GM18868 (cell line): ENCODE measurements around the gene CENPP.
A peak's percentile ranks its signal among the peaks of the same experiment; 100 is the strongest.

Source experiments
- ATAC-seq: cut with Tn5 transposase; IDR thresholded peaks from one replicate; pipeline ENCODE4 v1.9.1; 2021; ENCODE audit warnings: mild to moderate bottlenecking, moderate library complexity; ENCODE audit not compliant: unreplicated experiment

The CENPP gene

DNA sequence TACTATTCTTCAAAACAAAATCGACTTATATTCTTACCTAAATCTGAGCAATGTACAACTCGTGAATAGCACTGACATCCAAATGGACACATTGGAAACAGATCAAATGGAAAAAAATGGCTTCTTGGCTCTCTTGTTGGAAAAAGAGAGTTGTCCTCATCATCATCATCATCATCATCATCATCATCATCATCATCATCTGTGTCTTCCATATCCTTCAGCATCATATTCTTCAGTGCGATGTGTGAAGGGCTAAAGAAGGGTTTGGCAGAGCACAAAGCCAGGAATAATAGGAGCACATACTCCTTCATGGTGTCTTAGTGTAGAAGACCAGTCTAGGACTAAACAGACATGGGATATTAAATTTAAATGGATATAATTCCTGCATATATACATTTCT, 148.8 kb downstream of the CENPP start:
- no peak for ATAC-seq

DNA sequence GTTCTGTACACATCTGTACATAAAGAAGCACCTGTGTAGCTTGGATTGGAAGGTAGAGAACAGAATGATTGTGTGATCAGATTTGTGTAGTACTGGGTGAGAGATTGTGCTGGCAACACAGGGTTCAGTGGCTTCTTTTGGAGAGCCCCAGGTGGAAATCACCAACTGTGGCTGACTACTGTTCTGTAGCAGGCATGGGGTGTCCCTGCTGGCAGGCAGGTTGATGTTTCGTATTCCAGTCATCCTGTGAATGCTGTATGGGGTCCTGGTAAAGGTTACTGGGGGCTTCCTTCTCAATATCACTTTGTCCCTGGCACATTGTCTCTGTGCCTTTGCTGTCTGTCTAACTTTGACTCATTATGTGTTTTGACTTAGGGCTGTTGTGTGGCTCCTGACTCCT, 151.2 kb downstream of the CENPP start:
- ATAC-seq: peak; percentile 85

DNA sequence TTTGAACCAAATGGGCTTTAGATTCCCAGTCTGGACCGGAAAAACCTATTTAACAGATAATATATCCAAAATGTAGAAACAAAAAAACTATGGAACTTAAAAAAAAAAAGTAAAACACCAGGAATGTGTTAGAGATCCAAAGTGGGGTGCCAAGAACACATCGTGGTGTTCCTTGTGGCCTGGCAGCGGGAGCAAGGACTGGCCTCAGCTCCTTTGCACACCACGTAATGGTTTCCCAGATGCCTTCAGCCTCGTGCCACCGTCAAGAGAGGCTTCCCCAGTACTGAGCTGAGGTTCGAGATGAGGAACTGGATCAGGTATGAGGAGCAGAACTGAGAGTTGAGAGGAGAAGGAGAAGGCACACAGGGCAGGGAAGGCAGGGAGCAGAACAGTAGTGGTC, 153.0 kb downstream of the CENPP start:
- no peak for ATAC-seq

DNA sequence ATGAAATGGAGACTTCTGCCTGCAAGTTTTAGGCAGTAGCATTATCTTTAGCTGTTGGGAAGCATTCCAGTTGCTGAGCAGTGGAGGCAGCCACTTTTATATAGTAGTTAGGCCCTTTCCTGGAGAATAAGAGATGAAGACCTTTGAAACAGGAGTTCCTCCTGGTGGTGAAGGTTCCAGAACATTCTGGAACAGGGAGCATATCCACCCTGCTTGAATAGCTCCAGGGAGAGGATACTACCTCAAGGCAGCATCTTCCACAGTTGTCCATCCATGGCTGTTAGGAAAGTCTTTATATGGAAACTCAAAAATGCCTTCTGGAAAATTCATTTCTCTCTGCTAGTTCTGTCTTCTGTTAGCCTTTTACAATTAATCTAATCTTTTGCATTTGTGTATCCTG, 153.6 kb downstream of the CENPP start:
- no peak for ATAC-seq

DNA sequence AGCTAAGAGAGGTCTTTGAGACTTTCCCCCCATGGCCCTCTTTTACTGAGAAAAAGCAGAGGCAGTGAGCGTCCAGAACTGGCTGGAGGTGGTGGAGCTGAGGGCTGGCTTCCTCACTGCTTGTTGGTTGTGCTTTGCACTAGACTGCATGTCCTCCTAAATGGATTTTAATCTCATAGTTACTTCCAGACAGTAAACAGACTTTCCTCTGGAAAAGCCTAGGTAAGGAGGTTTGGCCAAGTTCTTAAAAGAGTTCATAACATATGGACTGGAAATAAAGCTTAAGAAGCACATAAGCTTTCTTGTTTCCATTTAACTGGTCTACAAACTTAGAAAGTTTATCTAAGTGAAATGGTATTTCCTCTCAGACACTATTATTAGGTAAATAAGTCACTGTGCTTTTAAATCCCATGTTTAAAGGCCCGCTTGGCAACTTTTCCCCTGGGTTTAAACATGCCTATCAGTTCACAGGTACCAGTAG, 154.6 kb downstream of the CENPP start:
- no peak for ATAC-seq

DNA sequence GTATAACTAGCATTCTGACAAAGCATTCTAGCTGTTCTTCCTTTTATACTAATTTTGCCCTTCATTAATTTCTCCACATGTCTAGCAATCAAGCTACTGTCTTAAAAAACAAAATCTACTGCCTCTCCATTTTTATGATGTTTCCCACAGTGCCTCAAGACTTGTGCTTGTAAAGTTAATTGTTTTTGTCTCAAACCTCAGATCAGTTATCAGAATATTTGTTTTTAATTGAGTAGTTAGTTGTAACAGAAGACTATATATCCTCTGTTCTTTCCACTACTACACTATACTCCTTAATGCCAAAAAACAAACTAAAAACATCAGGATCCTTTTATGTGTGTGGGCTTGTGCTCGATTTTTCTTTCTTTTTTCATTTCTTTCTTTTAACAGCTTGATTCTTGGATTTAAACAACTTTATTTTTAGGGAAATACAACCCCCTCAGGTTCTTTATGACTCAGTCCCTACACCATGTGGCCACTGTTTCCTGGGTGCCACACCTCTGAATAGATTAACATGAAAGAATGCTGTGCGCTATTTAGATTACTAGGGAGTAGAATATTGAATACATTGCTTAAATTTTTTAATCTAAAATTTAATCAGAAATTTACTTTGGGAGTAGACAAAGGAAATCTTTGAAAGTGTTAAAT, 155.4 kb downstream of the CENPP start:
- peak; percentile 61 for ATAC-seq

DNA sequence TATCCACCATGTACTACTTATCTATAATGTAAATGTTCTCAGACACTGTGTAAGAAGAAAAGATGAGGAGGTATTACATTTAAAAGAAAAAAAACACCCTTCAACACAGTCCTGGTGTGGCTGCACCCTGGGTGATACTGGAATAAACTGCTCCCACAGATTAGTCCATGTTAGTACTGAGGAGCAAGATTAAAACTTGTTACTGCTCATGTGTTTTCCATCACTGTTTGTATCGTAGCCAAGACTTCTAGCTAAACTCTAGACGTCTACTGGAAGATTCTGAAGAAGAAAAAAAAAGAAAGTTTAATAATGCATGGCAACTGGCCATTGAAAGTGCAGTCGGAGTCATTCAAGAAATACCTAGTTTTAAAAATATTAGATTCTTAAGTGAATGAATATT, 156.6 kb downstream of the CENPP start, which contains the start of gene ASPN:
Gene ASPN, minus strand, starts transcription at position 178 of the 400 bp plus-strand sequence.
- no peak for ATAC-seq

DNA sequence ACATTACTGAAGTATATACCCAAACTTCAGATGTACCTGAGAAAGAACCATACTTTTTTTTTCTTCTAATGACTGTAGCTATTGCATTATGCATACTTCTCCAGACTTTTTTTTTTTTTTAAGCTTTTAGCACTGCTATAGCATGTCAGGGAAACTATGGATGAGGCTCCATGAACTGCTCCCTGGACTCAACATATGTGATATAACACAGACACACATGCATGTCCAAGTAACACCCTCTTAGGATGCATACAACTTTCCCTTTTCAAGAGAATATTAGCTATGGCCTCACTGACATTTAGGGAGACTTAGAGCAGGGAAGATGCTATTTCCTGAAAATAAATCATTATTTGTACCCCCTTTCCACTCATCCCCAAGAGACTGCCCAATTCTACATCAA, 157.1 kb downstream of the CENPP start:
- no peak for ATAC-seq

DNA sequence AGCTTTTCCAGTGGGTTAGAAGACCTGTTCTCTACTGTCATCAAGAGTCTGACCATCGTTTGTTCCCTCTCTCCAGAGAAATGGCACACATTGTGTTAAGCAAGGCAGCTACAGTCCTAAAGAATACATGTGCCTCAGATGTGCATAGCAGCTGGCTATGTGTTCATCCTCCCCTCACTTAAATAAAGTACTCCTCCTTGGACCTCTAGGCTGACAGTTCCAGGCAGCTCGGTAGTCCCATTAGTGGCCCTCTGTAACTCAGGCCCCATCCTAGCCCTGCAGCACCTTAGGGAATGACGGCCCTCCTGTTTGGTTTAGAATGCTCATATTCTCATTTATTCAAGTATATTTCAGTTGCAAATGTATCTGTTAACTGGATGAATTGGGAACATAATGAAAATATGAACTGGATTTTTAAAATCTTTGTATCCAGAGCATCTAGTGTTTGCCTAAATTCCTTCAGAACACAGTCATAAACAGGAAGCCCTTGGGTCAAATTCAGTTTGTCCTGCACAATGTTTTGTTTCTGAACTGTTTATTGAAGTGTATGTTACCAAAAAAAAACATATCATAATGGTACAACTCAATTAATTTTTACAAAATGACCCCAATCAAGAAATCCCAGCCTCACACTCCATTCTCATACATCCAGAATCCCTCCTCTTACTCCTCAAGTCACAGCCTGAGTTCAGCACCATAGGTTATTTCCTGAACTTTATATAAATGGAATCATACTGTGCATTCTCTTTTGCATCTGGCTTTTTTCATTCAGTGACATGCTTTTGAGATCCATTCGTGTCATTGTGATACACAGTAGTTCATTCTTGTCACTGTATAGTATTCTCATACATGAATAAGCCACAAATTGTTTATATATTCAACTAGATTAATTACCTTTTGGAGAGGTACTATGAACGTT, 158.1 kb downstream of the CENPP start:
- no peak for ATAC-seq

DNA sequence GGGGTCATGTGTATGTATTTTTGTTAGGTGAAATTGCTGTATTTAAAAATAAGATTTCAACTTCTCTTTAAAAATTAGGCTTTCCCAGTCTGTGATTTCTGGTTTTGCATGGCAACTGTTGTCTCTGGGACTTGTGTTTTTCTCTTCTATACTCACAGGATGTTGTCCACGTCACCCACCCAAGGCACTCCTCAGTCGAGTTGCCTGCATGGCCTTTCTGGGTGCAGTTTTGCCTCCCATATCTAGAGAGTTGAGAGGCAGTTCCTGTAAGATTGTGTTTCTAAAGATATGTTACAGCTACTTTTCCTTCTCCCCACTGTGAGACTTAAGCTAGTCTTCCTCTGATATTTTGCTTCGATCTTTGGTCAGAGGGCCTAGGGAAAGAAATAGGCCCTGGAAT, 158.8 kb downstream of the CENPP start:
- ATAC-seq: no peak

DNA sequence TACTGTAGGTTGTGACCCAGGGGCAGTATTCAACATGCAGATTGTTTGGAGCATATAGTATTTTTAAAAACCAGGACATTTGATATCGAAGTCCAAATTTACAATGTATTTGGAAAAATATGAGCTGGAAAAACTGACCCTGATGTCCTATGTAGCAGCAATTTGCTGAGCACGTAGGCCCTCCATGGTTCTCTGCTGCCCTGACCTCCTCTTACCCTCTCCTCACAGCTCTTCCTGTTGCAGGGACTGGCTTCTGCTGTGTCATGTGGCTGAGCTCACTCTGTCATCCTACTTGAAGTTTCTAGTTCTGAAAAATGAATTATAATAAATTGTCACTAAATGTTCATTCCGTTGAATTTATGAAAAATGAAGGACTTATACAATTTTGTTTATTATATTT, 160.6 kb downstream of the CENPP start:
- no peak for ATAC-seq

DNA sequence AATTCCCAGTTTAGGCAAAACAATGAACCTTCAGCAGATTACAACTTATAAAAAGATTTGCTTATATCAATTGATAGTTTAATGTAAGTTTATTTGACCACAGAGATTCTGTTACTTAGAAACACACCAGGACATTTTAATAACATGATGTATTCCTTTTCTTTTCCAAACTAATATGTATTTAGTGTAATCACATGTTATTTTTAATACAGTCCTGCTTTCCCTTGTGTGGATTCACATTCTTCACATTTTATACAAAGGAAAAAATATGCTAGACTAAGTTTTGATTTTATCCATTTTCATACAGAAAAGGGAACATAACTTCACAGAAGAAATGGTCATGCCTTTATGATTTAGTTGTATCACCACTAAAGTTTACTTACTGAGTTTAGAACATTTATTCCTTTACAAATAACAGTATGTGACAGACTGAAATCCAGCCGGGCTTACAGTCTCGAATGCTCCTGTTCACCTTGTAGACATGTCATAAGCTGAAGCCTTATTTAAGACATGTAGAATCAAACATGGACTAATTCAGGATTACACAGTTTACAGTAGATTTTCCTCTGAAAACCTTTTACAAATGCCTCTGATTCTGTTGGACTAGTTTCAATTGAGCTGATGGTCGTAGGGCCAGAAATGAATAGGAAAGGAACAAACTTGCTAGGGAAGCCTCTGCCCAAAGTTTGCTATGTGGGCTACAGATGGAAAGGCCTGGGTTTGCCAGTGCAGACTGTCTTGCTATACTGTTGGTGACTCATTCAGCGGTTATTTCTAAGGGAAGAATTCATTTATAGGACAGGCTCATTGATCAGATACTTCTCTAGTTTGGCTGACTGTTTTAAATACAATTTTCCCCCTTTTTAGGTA, 163.2 kb downstream of the CENPP start:
- no peak for ATAC-seq

DNA sequence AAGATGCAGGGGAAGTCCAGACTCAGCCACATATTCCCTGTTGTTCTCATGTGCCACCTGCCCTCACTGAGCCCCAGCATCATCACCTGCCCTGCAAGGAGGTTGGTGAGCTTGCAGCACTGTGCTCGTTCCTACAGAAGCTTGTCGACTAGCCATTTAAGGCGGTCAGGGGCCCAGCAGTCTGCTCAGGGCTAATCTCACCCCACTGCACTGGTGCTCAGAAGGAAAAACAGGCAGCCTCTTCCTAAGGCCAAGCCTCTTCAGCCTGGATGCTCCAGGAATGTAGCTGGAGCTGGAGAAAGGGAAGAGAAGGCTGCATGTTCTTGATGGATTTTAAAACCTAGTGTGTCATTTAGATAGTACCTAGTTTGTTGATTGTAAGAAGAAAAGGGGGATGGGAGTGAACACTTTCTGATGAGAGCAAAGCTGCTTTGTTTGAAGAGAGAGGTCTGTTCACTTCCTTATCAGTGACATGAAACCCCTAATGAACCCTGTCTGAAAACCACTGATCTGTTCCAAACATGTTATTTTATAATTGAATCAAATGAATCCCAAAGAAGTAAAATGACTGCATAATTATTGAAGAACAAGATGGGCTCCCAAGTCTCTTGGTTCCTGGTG, 167.1 kb downstream of the CENPP start:
- no peak for ATAC-seq

DNA sequence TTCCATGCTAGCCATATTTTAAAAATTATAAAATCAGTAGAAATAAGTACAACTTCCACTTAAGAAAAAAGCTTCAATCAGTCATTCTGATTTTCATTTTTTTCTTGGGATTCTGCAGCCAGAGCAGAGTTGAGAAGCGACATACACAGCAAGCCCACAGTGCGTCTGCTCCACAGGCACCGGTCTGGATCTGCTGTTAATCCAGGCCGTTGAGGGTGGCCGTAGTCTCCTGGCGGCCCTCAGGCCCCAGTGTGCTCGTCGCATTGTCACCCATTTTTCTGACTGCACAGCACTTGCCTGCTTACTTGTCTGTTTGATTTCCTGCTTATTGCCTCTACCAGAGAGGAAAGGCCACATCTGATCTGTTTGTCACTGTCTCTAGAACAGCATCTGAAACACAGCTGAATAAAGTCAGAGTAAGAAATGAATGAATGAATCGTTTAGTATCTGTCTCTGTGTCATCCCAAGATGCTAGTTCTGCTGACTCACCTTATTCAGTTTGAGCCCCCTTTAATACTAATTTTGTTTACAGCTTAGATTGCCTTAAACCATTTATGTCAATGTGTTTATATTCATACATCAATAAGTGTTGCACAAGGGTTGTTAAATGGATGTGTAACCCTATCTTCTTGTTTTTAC, 168.1 kb downstream of the CENPP start:
- ATAC-seq: no peak

DNA sequence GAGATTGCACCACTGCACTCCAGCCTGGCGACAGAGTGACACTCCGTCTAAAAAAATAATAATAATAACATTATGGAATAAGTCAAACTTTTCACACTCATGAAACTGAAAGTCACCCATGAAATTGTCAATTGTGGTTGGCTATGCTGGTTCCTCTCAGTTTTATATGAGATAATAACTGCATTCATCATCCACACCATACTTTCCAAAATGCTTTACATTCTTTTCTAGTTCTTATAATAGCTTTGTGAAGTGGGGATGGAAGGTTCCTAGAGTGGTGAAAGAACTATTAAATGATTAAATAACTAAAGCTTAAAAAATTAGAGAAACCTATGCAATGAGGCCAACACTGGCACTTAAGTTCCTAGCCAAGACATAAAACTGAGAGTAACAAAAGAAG, 169.1 kb downstream of the CENPP start:
- ATAC-seq: no peak

DNA sequence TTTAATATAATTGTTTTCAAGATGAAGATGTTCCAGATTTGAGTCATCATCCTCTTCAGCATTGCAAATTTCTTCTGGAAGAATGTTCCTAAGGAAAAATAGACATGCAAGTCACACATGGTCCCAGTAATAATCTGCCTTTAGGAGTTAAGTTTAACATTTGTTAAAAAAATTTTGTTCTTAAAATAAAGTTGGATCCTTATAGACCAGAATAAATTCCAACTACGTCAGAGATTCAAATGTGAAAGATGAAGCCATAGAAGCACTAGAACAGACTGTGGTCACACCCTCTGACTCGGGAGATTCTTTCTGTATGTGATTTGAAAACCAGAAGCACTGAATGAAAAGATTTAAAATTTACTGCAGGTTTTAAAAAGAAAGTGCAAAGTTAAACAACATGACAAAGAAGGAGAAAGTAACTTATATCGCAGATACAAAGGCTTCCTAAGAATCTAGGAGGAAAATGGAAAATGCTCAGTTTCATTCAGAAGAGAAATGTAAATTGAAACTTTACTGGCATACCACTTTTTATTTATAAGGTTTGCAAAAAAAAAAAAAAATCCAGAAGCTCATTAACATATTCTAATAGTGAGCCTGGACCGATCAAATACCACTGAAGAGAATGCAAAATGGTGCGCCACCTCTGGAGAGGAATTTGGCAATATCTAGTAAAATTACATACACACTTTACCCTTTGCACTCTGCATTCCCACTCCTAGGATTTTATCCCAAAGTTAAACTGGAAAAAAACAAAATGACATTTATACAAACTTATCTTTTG, 170.8 kb downstream of the CENPP start:
- ATAC-seq: no peak

DNA sequence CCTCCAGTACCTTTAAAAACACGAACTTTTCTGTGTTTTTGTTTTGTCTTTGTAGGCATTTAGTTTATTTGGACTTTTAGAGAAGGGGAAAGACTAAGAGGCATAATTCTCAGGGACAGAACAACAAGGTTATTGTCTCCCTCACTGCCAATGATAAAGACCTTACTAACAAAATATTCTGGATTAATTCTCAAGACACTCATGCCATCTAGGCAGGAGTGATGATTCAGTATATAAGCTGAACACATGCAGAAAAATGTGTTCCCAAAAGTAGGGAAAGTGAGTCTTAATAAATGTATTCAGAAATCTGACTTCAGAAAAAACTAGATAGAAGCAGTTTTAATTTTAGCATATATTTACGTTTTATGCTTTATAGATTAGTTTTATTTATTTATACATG, 173.9 kb downstream of the CENPP start:
- no peak for ATAC-seq

DNA sequence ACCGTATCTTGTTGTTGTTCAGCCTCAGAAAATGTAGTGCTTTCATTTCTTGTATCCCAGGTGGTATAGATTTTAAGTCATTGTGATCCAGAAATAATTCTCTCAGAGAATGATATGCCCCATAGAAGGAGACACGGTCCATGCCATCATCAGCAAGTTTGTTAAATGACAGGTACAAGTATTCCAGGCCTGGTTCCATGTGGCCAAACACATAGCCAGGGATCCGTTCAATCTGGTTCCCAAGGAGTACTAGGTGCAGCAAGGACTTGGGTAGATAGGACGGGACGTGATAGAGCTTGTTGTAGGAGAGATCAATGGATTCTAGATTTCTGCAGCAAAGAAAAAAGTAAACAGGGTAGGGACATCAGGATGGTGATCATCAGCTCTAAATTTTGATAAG, 175.0 kb downstream of the CENPP start:
- no peak for ATAC-seq

DNA sequence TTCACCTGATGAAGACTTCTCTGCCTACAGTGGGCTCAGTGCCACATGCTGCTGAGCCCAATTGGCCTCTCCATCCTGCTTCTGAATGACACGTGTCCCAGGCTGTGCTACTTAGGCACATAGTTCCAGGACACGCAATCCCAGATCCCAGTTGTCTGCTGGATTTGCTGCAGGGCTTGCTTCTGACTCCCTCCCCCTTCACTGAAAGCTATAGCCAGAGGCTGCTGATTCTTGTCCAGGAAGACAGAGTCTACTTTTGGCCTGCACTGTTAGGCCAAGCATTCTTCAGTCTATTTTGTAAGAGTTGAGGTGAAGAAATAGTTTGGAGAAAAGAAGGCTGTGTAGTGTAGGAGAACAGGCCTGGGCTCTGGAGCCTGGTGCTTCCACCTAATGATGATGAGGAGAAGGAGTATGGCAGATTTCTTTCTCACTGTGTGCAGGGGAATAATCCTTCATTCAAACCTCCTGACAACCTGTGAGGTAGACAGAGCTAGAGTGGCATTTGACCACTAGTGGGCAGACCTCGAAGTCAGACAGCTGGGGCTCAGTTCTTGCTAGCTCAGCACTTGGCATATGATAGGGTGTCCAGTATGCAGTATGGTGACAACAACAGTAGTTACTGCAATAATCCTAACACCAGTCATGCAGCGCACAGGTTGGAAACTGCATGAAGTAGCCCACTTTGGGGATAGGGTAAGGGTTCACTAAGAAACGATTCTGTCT, 176.1 kb downstream of the CENPP start:
- ATAC-seq: peak; percentile 56
